GM18499 (cell line): Measurements from ENCODE around the gene RNF121.
A peak's percentile ranks its signal among the peaks of the same experiment; 100 is the strongest.

Experiments used
- ATAC-seq: cut with Tn5 transposase; IDR thresholded peaks from one replicate; pipeline ENCODE4 v1.9.1; 2021; ENCODE audit warnings: moderate number of reproducible peaks; ENCODE audit not compliant: insufficient read depth, unreplicated experiment

The RNF121 gene

DNA sequence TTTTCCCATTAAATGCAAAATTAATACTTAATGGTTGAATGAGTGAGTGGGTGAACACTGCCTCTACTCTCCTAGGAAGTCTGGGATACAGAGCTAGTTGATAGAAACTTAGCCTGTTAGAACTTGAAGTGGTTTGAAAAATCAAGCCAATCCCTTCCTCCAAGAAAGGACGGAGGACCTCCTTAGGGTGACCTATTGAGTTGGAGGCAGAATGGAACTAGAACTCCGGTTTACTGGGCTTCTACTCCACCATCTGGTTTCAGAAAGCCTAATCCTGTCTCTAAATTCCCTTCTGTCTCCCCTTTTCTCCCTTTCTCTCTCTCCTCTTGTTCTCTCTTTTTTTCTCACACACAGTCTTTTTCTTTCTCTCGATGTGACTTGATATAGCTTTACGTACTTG is 50.2 kb downstream of the RNF121 start:
- ATAC-seq: no peak

DNA sequence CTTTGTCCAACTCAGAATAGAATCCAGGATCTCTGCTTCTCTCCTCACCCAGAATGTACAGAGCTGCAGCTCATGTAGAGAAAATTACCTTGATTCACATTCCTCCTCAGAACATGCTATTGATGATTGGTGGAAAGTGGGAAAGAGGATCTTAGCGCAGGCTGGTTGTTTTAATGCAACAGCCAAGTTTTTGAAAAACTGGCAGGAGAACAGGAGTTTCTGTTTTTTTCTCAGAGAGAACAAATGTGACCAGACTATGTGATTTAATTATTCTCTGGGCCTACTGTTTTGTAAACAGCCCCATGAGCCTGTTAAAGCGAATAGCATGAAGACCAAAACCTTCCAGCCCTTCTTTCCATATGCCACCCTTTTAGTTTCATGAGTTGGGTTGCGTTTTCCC is 50.8 kb downstream of the RNF121 start:
- ATAC-seq: no peak

GRCh38 chr11:71986131-71986530 is 57.3 kb downstream of the RNF121 start:
- no peak for ATAC-seq

GRCh38 chr11:71987521-71987920 is 58.7 kb downstream of the RNF121 start:
- ATAC-seq: no peak

GRCh38 chr11:71988050-71988449 is 59.2 kb downstream of the RNF121 start:
- ATAC-seq: no peak

DNA sequence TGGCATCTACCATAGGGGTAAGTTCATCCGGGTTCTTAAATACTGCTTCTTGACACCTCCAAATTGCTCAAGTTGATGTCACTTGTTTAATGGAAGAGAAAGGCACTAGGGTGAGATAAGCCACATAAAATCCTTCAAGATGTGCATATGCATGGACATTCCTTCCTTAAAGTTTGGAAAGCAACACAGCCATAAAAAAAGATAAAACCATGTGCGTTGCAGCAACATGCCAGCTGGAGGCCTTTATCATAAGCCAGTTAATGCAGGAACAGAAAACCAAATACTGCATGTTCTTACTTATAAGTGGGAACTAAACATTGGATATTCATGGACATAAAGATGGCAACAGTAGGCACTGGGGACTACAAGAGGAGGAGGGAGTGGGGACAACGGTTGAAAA is 61.9 kb downstream of the RNF121 start:
- no peak for ATAC-seq

GRCh38 chr11:71991494-71991893 is 62.6 kb downstream of the RNF121 start:
- ATAC-seq: peak; percentile 58

GRCh38 chr11:71992136-71992730 is 63.4 kb downstream of the RNF121 start:
- no peak for ATAC-seq

DNA sequence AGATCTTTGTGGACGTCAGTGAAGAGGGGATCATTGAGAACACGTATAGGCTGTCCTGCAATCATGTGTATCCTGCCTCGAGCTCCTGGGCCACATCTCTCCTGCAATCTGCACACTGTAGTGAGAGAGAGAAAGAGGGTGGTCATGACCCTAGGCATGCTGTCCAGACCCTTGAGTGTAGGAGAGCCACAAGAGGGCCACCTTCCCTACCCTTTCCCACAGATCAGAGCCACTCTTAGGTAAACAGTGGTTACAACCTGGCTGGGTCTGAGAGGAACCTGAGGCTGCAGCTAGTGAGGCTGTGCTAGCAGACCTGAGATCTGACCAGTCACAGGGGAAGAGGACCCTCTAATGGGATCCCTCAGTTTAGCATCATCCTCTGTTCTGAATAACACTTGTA is 65.9 kb downstream of the RNF121 start:
- no peak for ATAC-seq

- no peak for ATAC-seq
These were observed 67.0 kb downstream of the RNF121 start for GRCh38 chr11:71995726-71996291.

GRCh38 chr11:71996517-71996916 is 67.7 kb downstream of the RNF121 start:
- no peak for ATAC-seq

- ATAC-seq: no peak
These were observed 68.1 kb downstream of the RNF121 start for GRCh38 chr11:71996946-71997345.

GRCh38 chr11:71997594-71997993 is 68.7 kb downstream of the RNF121 start:
- ATAC-seq: no peak

- ATAC-seq: no peak
These were observed 69.2 kb downstream of the RNF121 start for GRCh38 chr11:71998061-71998460.

- ATAC-seq: no peak
These were observed 69.9 kb downstream of the RNF121 start, which contains the start of gene IL18BP for GRCh38 chr11:71998649-71999310. TSS of gene IL18BP (plus strand) at chr11:71998909. CDS start at chr11:71999985, 1,076 bp downstream.

DNA sequence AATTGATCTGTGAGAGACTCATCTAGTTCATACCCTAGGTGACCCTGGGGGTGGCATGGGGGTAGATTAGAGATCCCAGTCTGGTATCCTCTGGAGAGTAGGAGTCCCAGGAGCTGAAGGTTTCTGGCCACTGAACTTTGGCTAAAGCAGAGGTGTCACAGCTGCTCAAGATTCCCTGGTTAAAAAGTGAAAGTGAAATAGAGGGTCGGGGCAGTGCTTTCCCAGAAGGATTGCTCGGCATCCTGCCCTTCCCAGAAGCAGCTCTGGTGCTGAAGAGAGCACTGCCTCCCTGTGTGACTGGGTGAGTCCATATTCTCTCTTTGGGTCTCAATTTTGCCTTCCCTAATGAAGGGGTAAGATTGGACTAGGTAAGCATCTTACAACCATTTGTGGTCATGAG is 70.5 kb downstream of the RNF121 start:
- no peak for ATAC-seq

GRCh38 chr11:71999798-72000197 is 71.0 kb downstream of the RNF121 start:
- ATAC-seq: no peak

DNA sequence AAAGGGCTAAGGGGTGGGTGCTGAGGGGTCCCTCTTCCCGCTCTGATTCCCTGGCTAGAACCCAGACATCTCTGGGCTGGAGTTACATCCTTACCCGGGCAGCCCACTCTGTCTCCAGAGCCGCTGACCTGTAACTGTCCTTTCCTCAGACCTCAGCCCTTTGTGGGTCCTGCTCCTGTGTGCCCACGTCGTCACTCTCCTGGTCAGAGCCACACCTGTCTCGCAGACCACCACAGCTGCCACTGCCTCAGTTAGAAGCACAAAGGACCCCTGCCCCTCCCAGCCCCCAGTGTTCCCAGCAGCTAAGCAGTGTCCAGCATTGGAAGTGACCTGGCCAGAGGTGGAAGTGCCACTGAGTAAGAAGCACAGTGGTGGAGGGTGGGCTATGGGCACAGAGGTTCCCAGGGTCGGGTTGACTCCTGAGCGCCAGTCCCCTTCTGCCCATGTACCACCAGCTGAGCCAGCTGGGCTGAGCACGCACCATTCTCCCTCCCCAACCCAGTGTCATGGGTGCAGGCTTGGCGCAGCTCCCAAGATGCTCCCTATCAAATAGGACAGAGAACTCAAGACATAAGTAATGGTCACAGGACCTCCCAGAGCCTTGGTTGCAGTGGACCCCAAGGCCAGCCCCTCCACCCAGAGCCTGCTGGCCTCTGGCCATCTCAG is 71.5 kb downstream of the RNF121 start:
- no peak for ATAC-seq

GRCh38 chr11:72001285-72001684 is 72.4 kb downstream of the RNF121 start:
- no peak for ATAC-seq

DNA sequence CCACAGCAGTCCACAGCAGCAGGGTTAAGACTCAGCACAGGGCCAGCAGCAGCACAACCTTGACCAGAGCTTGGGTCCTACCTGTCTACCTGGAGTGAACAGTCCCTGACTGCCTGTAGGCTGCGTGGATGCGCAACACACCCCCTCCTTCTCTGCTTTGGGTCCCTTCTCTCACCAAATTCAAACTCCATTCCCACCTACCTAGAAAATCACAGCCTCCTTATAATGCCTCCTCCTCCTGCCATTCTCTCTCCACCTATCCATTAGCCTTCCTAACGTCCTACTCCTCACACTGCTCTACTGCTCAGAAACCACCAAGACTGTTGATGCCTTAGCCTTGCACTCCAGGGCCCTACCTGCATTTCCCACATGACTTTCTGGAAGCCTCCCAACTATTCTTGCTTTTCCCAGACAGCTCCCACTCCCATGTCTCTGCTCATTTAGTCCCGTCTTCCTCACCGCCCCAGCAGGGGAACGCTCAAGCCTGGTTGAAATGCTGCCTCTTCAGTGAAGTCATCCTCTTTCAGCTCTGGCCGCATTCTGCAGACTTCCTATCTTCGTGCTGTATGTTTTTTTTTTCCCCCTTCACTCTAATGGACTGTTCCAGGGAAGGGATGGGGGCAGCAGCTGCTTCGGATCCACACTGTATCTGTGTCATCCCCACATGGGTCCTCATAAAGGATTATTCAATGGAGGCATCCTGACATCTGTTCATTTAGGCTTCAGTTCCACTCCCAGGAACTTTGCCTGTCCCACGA is 73.2 kb downstream of the RNF121 start:
- no peak for ATAC-seq
